ENCODE results near the gene ILF3.

DNA sequence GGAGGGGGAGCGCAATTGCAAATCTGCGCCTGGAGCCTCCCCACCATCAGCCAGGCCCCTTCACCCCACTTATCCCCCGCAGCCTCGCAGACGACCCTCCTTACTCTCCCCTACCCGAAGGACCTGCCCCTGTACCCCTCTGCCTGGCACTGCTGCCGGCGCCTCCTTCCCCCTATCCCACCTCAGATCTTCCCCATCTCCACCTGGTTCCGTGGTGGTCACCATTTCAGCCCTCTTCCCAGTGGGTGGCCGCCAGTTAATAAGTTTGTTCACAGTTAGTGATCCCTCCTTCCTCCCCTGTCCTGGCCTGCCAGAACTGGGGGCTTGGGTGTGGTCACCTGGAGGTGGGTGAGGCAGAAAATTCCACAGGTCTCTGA, 28.4 kb upstream of the ILF3 start:
- TF ChIP-seq ZNF274 (IDR thresholded peaks at IDR 0.05; ENCODE audit: low read depth, low read length) (no peak), YY1 (IDR thresholded peaks at IDR 0.05; ENCODE audit: insufficient read depth, insufficient read length) (no peak), SUZ12 (IDR thresholded peaks at IDR 0.05; ENCODE audit: extremely low read depth, insufficient read depth, insufficient read length) (no peak)

Measured in NT2/D1 (cell line).